ENCODE results near the gene MT1E. TPM values are rescaled to one million over a fixed set of nuclear protein-coding genes. Genes with fewer than 3 reads are reported as not detected.

The MT1E gene
- total RNA-seq, 1 donor from 2014 or later, result not detected

DNA sequence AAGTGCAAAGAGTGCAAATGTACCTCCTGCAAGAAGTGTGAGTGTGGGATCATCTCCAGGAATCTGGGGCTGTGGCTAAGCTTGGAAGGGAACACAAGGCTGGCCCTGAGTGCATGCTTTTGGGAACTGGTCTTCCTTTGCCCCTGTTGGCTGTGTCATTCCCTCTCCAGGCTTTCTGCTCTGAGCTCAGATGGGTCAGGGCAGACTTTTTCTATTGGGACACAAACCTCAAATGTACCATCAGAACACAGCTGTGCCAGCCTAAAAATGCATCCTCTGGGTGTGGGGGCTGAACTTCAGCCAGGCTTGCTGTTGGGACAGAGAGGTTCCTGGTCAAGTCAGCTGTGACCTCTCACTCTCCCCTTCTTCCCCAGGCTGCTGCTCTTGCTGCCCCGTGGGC is 27.0 kb downstream of the MT1E start:
- Mint-ChIP-seq H3K4me1 (ENCODE audit: low read depth, unreplicated experiment) (no peaks in the 10 kb centered on the region), H3K9me3 (ENCODE audit: unreplicated experiment) (peaks cover 5% of the 10 kb centered on the region), H3K4me3 (ENCODE audit: unreplicated experiment) (no peak overlapping the region), H3K27me3 (ENCODE audit: unreplicated experiment) (peaks cover 8% of the 10 kb centered on the region), H3K36me3 (ENCODE audit: unreplicated experiment) (no peaks in the 10 kb centered on the region), H3K27ac (ENCODE audit: unreplicated experiment) (no peak overlapping the region)
- no peak for DNase-seq
- TF ChIP-seq, protein P1, sequence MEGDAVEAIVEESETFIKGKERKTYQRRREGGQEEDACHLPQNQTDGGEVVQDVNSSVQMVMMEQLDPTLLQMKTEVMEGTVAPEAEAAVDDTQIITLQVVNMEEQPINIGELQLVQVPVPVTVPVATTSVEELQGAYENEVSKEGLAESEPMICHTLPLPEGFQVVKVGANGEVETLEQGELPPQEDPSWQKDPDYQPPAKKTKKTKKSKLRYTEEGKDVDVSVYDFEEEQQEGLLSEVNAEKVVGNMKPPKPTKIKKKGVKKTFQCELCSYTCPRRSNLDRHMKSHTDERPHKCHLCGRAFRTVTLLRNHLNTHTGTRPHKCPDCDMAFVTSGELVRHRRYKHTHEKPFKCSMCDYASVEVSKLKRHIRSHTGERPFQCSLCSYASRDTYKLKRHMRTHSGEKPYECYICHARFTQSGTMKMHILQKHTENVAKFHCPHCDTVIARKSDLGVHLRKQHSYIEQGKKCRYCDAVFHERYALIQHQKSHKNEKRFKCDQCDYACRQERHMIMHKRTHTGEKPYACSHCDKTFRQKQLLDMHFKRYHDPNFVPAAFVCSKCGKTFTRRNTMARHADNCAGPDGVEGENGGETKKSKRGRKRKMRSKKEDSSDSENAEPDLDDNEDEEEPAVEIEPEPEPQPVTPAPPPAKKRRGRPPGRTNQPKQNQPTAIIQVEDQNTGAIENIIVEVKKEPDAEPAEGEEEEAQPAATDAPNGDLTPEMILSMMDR (IDR thresholded peaks at IDR 0.05; ENCODE audit: partially characterized antibody, unreplicated experiment), result no peak

DNA sequence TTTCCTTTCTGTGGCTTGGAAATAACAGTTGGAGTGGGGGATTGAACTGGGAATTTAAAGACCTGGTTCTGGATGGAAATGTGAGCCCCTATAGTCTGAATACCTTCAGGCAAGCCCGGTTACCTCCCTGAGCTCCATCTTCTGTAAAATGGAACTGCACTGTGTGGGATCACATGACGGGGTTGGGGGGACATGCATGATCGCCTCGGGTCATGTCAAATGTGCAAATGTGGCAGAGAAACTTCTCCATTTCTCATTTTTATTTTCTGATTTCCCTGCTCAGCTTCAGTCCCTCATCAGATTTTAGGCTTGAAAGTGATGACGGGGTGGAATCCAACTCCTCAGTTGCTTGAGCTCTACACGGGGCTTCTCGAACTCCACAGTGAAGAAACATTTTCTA is 27.6 kb downstream of the MT1E start:
- H3K4me1 Mint-ChIP-seq (ENCODE audit: low read depth, unreplicated experiment), result no peaks in the 10 kb centered on the region
- no peak overlapping the region for H3K4me3 Mint-ChIP-seq (ENCODE audit: unreplicated experiment)
- peaks cover 12% of the 10 kb centered on the region for H3K27me3 Mint-ChIP-seq (ENCODE audit: unreplicated experiment)
- no peak overlapping the region for H3K27ac Mint-ChIP-seq (ENCODE audit: unreplicated experiment)
- no peak for DNase-seq
- TF ChIP-seq, protein P1 (IDR thresholded peaks at IDR 0.05; ENCODE audit: partially characterized antibody, unreplicated experiment), result no peak
- no peaks in the 10 kb centered on the region for H3K36me3 Mint-ChIP-seq (ENCODE audit: unreplicated experiment)
- peaks cover 7% of the 10 kb centered on the region for H3K9me3 Mint-ChIP-seq (ENCODE audit: unreplicated experiment)

DNA sequence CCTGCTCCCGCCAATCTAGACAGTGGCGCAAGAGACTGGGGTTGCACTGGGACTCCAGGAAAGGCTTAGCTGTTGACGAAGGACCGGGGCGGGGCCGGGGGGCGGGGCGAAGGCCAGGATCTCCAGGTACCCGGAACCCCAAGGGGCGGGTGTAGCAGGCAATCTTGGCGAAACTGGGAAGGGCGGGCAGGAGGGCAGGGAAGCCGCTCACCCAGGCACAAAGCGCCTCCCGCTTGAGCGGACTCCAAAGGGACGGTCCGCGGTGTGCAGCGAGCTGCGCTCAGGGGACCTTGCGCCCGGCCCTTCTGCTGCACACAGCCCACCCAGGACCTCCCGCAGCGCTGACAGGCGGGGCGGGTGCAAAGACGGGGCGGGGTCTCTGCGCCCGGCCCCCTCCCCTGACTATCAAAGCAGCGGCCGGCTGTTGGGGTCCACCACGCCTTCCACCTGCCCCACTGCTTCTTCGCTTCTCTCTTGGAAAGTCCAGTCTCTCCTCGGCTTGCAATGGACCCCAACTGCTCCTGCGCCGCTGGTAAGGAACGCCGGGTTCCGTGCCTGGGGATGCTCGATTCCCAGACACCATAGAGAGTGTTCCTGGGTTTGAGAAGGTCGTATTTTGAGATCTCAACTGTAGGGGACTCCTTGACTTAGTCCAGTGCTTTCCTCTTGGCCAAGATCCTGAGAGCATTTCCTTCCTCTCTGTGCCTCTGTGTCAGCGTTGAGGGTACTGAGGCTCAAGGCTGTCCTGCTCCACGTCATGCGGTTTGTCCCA is 32.2 kb downstream of the MT1E start, which contains the start of gene MT1F:
Gene MT1F, plus strand, starts transcription at position 405 of the 772 bp plus-strand sequence. Its CDS starts 100 bp downstream, at position 505.
- Mint-ChIP-seq H3K27me3 (ENCODE audit: unreplicated experiment) (peaks cover 28% of the 10 kb centered on the region), H3K4me1 (ENCODE audit: low read depth, unreplicated experiment) (no peaks in the 10 kb centered on the region), H3K9me3 (ENCODE audit: unreplicated experiment) (peaks cover 9% of the 10 kb centered on the region), H3K27ac (ENCODE audit: unreplicated experiment) (no peak within 1 kb of the TSS), H3K4me3 (ENCODE audit: unreplicated experiment) (peak within 1 kb of the TSS; percentile 98), H3K36me3 (ENCODE audit: unreplicated experiment) (peaks cover 3% of the 10 kb centered on the region)
- DNase-seq, result peak; percentile 68
- TF ChIP-seq, protein P1 (IDR thresholded peaks at IDR 0.05; ENCODE audit: partially characterized antibody, unreplicated experiment), result no peak

DNA sequence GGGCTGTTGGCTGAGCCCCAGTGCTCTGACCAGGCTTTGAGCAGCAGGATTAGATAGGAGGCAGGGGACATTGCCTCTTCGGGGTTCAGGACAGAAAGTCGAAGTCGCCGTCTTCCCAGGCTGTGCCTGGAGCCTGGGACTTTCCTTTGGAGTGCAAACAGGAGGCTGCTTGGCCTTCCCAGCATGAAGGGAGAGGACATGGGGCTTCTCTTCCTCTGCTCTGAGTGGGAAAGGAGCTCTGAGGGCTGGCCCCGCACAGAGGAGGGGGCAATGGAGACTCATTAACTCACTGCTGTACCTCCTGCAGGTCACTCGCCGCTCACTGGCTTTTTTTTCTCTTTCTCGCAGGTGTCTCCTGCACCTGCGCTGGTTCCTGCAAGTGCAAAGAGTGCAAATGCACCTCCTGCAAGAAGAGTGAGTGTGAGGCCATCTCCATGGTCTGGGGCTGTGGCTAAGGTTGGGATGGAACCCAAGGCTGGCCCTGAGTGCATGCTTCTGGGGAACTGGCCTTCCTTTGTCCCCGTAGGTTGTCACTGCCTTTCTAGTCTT is 32.8 kb downstream of the MT1E start:
- peak overlapping the region; percentile 98 for H3K4me3 Mint-ChIP-seq (ENCODE audit: unreplicated experiment)
- H3K36me3 Mint-ChIP-seq (ENCODE audit: unreplicated experiment), result peaks cover 3% of the 10 kb centered on the region
- DNase-seq, result no peak
- H3K27me3 Mint-ChIP-seq (ENCODE audit: unreplicated experiment), result peaks cover 28% of the 10 kb centered on the region
- TF ChIP-seq, protein P1 (IDR thresholded peaks at IDR 0.05; ENCODE audit: partially characterized antibody, unreplicated experiment), result no peak
- H3K27ac Mint-ChIP-seq (ENCODE audit: unreplicated experiment), result no peak overlapping the region
- peaks cover 8% of the 10 kb centered on the region for H3K9me3 Mint-ChIP-seq (ENCODE audit: unreplicated experiment)
- no peaks in the 10 kb centered on the region for H3K4me1 Mint-ChIP-seq (ENCODE audit: low read depth, unreplicated experiment)

All from glutamatergic neuron (in vitro differentiated cells).